Esophagus squamous epithelium (tissue), 4 donors: ENCODE measurements around the gene CD244.

Experiments
- POLR2A ChIP-seq, 4 donors: fragments of 450-650 bp; IDR thresholded peaks; one replicate each; pipeline ENCODE4 v1.6.1; 2017; ENCODE audit warnings: antibody characterized with exemption in 4 of 4, mild to moderate bottlenecking in 4 of 4, moderate library complexity in 3 of 4
- TF ChIP-seq, protein P1 (sequence below), 6 experiments: fragments of 450-650 bp in 4 of 6; fragments of 200-600 bp in 2 of 6; sonication (generic) in 2 of 6; IDR thresholded peaks; one replicate each; pipeline ENCODE4 v1.5.1; 2016 to 2019; ENCODE audit warnings: antibody characterized with exemption in 6 of 6, mild to moderate bottlenecking in 4 of 6, moderate library complexity in 4 of 6

DNA sequence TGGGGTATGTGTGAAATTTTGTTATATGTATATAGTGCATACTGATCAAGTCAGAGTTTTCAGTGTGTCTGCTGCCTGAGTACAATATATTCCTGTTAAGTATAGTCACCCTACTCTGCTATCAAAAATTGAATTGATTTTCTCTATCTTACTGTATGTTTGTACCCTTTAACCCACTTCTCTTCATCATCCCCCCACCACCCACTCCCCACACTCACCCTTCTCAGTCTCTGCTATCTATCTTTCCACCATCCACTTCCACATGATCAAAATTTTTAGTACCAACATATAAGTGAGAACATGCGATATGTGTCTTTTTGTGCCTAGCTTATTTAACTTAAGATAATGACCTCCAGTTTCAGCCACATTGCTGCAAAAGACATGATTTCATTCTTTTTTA, 62.5 kb downstream of the CD244 start:
- no peak for TF ChIP-seq POLR2A (IDR thresholded peaks at IDR 0.05)
- TF ChIP-seq, protein P1, sequence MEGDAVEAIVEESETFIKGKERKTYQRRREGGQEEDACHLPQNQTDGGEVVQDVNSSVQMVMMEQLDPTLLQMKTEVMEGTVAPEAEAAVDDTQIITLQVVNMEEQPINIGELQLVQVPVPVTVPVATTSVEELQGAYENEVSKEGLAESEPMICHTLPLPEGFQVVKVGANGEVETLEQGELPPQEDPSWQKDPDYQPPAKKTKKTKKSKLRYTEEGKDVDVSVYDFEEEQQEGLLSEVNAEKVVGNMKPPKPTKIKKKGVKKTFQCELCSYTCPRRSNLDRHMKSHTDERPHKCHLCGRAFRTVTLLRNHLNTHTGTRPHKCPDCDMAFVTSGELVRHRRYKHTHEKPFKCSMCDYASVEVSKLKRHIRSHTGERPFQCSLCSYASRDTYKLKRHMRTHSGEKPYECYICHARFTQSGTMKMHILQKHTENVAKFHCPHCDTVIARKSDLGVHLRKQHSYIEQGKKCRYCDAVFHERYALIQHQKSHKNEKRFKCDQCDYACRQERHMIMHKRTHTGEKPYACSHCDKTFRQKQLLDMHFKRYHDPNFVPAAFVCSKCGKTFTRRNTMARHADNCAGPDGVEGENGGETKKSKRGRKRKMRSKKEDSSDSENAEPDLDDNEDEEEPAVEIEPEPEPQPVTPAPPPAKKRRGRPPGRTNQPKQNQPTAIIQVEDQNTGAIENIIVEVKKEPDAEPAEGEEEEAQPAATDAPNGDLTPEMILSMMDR (IDR thresholded peaks at IDR 0.05): no peak
